NCI-H2107 (cell line): Measurements from ENCODE around the gene EGFL7.

Experiments used
- DNase-seq: peaks from one replicate; lab custom pipeline; 2025; lab: John Stamatoyannopoulos, UW

EGFL7 gene

DNA sequence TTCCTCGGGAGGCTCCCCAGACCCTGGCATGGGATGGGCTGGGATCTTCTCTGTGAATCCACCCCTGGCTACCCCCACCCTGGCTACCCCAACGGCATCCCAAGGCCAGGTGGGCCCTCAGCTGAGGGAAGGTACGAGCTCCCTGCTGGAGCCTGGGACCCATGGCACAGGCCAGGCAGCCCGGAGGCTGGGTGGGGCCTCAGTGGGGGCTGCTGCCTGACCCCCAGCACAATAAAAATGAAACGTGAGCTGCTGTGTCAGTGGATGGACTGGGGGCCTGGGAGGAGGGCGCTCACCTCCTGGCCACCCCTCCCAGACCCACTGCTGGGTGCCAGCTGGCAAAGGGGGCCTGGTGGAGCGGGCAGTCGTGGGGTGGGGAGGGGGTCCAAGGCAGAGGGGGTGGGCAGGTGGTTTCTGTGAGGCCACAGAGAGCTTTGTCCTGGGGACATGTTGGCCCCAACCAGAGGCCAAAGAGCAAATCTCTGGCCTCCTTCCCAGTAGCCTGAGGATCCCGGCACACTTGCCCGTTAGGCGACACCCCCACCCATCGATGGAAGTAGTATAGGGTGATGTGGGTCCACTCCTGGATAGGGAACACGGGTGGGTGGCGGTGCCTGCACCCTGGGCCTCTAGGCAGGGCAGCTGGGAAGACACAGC, 9.8 kb downstream of the EGFL7 start:
- DNase-seq = no peak

DNA sequence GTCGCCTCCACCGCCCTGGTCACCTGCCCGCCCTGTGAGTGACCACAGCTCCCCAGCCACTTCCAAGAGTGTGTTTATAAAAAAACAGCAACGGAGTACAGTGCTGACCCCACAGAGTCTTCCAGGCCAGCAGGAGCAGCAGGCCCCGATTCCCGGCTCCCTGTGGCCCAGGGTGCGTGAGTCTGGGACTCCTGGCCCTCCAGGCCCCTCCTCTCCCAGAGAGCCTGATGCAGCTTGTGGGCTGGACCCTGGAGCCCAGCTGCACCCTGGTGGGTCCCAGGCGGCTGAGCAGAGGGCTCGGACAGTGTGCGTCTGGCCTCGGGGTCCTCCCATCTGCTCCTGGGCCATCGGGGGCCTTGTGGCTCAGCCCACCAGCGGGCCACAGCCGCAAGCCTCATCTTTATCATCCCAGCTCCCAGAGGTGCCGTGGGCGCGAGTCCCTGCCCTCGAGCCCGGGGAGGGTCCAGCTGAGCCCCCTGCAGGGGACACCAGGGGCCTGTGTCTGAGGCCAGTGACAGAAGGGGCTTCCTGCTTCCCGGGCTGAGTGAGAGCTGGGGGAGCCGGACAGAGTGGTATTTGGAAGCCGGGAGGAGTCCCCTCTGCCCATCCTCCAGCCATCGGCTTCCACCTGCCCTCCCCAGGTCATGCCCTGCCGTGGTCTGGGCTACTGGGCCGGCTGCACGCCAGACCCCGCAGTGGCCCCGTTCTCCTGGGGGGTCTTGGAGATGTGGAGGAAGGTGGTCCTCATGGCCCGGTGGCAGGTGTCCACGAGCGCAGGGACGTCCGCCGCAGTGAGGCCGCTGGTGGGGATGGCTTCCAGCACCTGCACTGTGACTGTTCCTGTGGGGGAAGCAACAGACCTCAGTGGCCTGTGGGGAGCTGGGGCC, 10.6 kb downstream of the EGFL7 start:
- DNase-seq = no peak

DNA sequence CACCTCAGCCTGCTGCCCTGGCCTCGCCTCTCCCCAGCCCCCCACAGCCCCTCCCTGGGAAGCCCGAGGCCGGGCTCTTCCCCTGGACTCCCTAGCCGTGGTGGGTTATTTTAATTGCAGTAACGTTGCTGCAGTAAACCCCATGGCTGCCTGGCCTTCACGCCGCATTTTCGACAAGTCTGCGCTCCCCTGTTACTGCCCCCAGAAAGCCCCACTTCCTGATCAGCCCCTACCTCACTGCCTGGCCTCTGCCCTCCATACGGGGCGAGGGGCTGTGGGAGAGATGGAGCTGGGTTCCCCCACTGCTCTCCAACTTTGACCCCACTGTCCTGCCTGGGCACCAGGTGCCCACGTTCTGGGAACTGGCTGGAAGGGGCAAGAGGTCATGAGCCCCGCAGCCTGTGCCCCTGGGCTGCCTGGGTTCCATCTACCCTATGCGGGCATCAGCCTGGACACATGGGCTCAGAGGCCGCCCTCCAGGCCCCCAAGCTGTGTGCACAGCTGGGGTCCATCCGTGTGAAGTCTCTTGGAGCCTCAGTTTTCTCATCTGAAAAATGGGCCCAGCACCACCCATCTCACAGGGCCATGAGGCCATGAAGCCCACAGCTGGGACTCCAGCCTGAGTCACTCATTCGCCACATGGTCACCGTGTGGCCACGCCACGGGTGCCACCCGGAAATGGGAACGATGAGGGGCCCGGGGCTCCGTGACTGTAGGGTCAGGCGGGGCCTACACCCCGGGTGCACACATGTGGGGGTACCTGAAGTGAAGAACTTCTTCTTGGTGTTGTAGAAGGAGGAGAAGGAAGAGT, 11.5 kb downstream of the EGFL7 start:
- no peak for DNase-seq

DNA sequence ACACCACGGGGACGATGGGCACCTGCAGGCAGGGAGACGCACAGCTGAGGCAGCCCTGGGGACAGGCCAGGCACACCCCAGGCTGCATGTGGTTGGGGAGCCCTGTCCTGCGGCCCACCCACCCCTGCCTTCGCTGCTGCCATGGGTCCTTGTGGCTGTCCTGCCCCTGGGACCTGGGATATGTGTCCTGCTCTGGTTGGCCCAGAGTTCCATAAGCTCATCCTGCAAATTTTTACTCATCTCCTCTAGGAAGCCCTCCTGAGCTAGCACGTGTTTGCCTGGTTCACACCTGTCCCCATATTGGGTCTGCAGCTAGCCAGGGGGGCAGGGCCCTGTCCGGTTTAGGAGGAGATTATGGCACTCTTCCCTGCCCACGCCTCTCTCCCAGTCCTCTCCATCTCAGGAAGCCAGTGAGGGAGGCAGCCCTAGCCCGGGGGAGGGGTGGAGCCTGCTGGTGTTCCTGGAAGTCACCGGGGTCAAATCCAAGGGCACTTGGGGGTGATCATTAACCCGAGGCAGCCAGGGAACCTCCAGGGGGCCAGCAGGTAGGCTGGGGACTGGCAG, 12.2 kb downstream of the EGFL7 start:
- DNase-seq = no peak

DNA sequence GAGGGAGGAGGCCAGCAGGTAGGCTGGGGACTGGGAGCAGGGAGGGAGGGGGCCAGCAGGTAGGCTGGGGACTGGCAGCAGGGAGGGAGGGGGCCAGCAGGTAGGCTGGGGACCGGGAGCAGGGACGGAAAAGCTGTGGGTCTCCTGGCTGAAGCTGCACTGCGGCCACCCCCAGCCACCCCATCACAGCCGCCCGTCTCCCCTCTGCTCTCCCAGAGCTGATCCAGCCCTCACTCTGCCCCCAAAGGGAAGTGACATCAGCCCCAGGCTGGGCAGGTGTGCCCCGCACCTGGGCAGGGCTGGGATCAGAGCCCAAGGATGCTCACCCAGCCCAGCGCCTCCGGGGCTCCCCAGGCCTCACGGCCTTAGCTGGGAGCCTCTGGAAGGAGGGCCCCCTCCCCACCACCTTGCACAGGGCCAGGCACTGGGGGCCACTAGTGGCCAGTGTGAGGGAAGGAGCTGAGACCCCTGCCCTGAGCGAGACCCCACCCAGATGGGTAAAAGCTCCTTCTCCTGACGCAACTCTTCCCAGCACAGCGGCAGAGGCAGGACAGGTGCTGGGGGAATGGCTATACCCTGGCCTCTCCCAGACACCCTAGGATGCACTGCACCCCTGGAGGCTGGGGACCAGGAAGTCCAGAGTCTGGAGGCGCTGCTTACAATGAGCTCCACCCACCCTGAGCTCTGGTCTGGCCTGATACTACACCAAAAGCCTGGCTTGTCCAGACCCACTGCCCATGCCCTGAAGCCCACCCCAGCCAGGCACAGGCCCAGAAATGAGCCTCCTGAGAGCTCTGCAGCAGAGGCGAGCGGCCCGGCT, 13.0 kb downstream of the EGFL7 start:
- DNase-seq = no peak

DNA sequence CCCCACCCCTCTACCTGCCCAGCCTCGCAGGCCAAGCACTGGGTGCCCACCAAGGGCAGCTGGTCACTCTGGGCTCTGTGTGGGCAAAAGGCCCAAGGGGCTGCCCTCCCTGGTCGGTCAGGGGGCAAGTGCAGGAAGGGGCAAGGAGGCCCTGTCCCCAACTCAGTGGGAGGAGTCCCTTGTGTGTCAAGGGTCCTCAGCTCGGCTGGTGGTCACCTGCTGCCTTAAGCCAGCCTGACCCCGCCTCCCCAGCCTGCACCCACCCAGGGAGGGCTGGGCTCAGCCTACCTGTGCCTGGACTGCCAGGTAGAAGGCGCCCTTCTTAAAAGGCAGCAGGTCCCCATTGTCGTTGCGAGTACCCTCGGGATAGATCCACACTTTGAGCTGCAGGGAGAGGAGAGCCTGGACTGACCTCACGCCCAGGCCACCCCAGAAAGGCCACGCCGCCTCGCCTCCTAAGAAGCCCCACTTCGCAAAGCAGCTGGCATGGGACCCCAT, 13.6 kb downstream of the EGFL7 start:
- DNase-seq = no peak

DNA sequence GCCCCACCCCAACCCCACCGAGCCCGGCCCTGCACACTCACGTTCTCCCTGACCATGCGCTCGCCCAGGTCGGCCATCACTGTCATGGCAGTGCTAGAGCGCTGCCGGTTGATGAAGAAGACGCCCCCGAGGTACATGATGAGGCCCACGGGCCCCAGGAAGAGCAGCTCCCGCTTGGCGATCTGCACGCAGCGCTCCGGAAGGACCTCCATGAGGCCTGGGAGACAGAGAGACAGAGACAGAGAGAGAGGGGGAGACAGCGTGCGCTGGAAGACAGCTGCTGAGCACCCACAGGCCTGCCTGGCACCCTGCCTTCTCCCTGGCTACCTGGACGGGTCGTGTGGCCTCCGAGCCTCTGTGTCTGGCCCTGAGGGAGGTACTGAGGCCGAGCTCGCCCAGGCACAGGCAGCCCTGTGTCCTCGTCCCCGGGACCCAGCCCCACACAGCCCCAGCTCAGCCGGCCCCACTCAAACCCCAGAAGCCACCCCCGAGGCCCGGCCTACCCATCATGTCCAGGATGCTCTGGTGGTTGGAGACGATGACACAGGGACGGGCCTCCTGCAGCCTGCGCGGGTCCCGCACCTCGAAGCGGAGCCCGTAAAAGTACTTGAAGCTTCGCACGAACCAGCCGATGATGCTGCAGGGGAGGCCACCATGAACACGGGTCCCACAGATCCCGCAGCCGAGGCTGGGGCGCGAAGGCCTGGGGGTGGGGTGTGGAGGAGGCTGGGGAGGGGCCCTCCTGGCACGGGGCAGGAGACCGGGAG, 14.4 kb downstream of the EGFL7 start:
- DNase-seq = no peak

DNA sequence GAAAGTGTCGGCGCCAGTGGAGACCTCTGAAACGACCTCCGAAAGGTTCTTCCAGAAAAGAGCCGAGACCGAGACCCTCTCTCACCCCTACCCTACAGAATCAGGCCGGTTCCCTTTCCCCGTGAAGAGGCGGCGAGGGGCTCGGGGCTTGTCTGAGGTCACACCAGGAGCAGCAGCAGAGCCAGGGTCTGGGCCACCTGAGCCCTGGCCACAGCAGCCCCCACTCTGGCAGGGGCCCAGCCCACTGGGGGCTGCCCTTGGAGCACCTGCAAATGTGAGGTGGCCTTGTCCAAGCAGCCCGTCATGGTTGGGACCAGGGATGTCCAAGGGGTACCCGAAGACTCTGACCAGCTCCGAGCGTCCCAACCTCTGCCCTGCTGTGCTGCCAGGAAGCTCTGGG, 15.3 kb downstream of the EGFL7 start:
- no peak for DNase-seq

DNA sequence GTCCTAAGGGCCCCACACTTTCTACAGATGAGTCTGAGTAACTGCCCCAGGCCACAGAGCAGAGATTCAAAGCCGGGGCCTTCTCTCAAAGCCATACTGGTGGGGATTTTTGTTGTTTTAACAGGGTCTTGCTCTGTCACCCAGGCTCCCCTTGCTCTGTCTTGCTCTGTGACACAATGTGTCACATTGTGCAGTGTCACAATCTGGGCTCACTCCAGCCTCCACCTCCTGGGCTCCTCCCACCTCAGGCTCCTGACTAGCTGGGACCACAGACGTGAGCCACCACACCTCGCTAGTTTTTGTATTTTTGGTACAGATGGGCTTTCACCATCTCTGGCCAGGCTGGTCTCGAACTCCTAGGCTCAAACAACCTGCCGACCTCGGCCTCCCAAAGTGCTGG, 15.9 kb downstream of the EGFL7 start:
- no peak for DNase-seq

DNA sequence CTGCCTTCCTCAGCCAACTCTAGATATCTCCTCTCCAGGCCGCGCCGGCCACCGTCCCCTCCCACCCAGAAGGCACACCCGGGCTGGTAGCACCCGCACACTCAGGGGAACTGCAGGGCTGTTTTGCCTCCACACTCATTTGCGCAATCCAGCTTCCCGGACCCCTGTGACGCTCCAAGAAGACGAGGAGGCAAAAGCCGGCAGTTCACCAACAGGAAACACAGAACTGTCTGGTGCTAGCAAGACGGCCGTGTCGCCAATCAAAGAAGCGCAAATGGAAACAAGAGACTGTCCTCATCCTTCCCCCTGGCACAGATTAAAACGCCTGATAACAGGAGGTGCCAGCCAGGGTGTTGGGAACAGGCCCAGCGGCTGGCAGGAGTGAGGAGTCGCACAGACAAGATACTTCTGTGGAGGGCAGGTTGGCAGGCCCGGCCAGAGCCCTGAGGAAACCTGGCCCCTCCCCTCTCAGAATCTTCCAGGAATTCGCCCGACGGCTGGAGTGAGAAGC, 16.8 kb downstream of the EGFL7 start:
- no peak for DNase-seq

DNA sequence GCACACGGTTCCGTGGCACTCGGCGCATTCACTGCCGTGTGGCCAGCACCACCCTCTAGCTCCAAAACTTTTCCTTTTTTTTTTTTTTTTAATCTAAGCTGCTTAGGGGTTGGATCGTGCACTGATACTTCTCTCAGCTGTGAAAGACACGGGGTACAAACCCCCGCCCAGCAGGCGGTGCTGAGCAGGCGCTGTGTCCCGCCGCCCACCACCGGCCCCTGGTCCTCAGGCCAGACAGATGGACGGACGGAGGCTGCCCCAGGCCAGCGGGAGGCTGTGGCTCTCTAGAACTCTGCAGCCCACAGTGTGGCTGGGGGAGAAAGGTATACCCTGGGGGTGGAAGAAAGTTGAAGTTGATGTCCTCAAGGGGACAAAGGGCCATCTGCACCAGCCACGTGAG, 18.3 kb downstream of the EGFL7 start:
- no peak for DNase-seq

DNA sequence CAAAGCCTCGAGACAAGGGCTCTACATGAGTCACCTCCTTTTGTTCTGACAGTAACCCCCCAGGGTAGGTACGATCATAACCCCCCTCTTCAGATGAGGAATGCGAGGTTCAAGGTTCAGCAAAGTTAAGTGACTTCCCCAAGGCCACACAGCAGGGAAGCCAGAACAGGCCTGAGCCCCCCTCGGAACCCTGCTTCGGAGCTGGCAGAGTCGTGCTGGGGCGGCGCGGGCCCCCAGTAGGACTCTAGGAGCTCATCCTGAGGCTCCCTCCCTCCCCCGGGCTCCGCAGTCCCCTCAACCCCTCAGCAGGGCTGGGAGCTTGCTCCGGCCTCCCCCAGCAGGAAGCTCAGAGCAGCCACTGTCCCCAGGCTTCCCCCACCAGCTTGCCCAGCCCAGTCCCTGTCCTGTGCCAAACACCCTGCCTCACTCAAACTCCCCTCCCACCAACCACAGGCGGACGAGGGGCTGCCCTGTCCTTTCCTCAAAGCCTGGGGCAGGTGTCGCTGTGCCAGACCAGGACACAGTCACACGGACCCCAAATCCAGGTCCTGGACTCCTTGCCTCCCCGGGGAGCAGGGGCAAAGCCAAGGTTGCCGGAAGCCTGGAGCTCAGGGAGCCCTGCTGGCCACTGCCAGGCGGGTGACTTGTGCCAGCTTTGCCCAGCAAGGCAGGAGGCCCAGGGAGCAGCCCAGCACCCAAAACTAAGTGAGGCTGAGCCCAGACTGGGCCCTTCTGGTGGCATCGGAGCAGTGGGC, 19.4 kb downstream of the EGFL7 start:
- no peak for DNase-seq

DNA sequence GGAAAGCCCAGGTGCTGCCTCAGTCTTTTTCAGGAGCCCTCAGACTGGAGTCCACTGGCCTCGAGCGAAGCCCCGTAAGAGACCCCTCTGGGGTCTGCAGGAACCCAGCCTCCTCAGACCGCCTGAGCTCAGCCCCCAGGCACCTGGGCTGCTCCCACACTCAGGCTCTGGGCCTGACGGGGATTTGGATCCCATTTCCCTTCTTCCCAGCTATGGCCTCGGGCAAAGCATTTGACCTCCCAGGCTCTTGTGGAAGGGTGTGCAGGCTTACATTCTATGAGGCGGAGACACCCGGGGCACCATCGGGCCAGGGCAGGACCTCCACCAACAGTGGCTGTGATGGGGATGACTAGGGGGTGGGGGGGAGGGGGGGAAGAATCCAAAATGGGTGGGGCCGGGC, 20.0 kb downstream of the EGFL7 start:
- no peak for DNase-seq

DNA sequence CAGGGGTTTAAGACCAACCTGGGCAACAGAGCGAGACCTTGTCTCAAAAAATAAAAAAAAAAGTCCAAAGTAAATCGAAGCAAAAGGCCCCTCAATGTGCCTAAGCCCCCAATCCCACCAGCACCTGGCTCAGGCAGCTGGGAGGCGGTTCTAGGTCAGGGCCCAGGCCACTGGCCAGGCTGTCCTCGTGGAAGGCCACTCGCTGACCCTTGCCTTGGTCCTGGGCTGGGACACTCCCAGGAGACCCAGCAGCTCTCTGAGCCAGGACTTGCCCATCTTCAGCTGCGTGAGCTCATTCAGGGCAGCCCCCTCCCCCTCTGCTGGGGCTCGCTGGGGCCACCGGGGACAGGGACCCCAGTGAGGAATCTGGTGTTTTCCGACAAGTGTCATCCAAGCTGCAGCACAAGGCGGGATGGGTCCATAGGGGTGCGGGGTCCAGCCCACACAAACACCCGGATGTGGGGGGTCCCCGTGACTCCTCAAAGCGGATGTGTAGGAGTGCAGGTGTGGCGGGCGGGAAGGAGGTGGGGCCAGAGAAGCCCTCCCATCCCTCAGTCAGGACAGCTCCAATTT, 20.5 kb downstream of the EGFL7 start:
- DNase-seq = no peak

DNA sequence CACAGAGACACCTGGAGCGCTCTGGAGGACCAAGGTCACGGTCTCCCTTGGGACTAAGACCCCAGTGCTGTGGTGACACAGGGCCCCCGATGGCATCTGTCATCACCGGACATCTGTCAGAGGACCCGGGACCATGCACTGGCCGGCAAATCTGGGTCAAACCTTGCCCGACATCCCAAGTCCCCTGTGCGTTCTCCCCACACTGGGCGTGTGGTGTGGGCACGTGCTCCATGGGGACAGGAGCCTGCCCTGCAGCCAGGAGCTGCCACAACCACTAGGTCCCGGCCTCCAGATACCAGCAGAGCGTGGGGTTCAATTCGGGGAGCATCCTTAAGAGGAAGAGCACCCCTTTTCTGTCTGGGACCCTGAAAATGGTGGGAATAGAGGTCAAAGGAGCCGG, 21.0 kb downstream of the EGFL7 start:
- DNase-seq = no peak

DNA sequence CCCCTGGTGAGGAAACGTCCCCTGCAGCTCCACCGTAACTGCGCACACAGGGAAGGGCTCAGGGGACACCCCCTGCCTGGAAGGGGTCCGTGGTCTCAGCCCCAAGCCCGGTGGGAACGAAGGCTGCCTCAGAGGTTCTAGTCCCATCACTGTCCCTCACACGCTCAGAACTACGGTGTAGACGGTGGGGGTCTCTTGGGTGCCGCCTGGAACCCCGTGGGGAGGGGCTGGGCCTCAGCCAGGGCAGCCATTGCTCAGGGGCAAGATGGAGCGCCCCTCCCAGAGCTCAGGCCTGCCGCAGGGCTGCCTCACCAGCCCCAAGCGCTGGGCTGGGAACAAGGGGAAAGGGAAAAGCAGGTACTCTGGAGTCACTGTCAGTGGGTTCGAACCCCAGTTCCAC, 21.6 kb downstream of the EGFL7 start:
- DNase-seq = no peak

DNA sequence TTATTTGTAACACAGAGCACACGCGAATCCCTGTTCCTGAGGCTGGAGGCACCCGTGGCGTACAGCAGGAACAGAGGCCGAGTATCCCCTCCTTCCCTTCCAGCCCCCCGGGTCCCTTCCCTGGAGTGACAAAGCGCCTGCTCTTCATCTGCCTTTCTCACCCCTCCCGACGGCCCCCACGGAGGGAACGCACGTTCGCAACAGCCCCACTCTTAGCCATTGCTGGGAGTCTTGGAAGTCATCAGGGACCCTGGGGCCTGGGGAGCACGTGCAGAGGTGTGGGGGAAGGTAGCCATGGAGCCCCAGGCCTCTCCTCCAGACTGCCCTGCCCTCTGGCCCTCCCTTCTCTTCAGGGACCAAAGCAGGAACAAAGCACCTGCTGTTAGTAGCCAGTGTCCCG, 22.1 kb downstream of the EGFL7 start:
- DNase-seq = no peak

DNA sequence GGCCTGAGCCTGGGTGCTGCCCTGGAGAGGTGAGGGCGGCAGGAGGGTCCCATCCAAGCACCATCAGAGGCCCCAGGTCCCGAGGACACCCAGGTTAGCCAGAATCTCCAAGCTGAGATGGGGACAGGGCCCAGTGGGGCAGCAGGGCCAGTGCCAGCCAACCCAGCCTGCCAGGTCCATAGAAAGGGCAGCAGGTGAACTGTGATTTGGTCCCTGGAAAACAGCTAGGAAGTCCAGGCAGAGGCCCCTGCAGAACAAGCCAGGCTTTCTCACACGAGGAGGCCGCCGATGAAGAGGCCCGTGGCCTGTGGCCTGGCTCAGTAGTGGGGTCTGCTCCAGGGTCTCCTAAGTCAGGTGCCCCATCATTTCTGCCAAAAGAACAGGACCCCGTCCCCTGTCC, 22.5 kb downstream of the EGFL7 start:
- DNase-seq = no peak

DNA sequence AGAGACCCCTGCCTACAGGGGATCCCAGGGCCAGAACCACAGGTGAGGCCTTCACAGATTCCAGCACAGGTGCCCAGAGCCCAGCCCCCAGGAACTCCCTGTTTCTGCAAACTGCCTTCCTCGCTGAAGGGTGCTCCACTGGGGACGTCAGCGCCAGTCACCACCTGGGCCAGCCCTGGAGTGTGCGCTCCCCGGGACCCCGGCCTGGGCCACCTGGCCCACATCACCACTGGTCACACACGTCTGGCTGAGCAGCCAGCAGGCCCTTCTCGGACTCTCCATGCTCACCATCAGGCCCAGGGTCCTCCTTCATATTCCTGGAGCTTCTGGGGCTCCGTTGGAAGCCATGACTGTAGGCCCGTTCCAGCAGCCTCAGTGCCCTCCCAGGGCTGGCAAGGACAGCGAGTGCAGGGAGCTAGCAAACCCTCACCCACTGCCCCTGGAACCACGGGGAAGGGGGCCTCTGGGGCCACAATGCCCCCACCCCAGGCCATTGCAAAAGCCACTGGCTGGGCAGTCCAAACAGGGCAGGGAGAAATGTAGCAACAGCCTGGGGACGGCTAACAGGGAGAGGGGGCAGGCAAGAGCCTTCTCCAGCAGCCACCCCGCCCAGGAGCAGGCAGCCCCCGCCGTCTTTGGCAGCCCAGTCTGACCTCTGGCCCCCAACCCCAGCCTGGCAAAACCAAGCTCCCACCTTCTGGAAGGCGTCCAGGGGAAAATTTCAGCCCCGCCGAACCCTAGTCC, 23.2 kb downstream of the EGFL7 start:
- no peak for DNase-seq
